WTC11 (cell line): Measurements from ENCODE around the gene LCORL. TPM values are rescaled to one million over a fixed set of nuclear protein-coding genes. Genes with fewer than 3 reads are reported as not detected.

ENCODE experiments used
- ATAC-seq: fragments of 200-7000 bp; cut with Tn5 transposase; 2 replicates; pipeline ENCODE4 v1.10.0; 2021; ENCODE audit warnings: mild to moderate bottlenecking, moderate library complexity
- CTCF ChIA-PET: fragments of 300-600 bp; sonication (Branson Sonifier 250); formaldehyde crosslinking; loops from one replicate; lab custom pipeline; 2021; ENCODE audit warnings: antibody characterized with exemption; lab: Charles Lee
- POLR2A ChIA-PET: fragments of 350-600 bp; sonication (Branson Sonifier 250); formaldehyde crosslinking; loops from one replicate; lab custom pipeline; 2021; ENCODE audit warnings: antibody characterized with exemption; lab: Charles Lee
- DNase-seq: peaks from one replicate; pipeline ENCODE4 v3.0.0; 2021; ENCODE audit warnings: low spot score
- H3K27ac Mint-ChIP-seq: 2 replicates; pipeline ENCODE4 v1.8.0; 2021; ENCODE audit warnings: mixed read lengths
- H3K27me3 Mint-ChIP-seq: 2 replicates; pipeline ENCODE4 v1.8.0; 2021; ENCODE audit warnings: low read depth, mild to moderate bottlenecking, moderate library complexity, mixed read lengths
- H3K36me3 Mint-ChIP-seq: 2 replicates; pipeline ENCODE4 v1.8.0; 2021; ENCODE audit warnings: mixed read lengths
- H3K4me1 Mint-ChIP-seq: 2 replicates; pipeline ENCODE4 v1.8.0; 2022; ENCODE audit warnings: mixed read lengths
- H3K4me3 Mint-ChIP-seq: 2 replicates; pipeline ENCODE4 v1.8.0; 2021; ENCODE audit warnings: mild to moderate bottlenecking, moderate library complexity, mixed read lengths
- H3K9me3 Mint-ChIP-seq: 2 replicates; pipeline ENCODE4 v1.8.0; 2021; ENCODE audit warnings: mixed read lengths
- AR ChIP-seq: fragments of 250-450 bp; sonication (Bioruptor Pico); IDR thresholded peaks from 2 replicates; pipeline ENCODE4 v1.9.0; 2021; ENCODE audit warnings: mild to moderate bottlenecking
- ATF6 ChIP-seq: sonication (generic); formaldehyde crosslinking; IDR thresholded peaks from 2 replicates; pipeline ENCODE4 v1.8.1; 2023; ENCODE audit warnings: mild to moderate bottlenecking, missing genetic modification reagents
- CREB1 ChIP-seq: sonication (generic); formaldehyde crosslinking; IDR thresholded peaks from 2 replicates; pipeline ENCODE4 v1.8.0; 2023; ENCODE audit warnings: mild to moderate bottlenecking, missing genetic modification reagents
- CREM ChIP-seq: sonication (generic); formaldehyde crosslinking; IDR thresholded peaks from 2 replicates; pipeline ENCODE4 v1.8.1; 2022; ENCODE audit warnings: mild to moderate bottlenecking, missing genetic modification reagents, moderate library complexity
- CTCF ChIP-seq: fragments of 200-600 bp; IDR thresholded peaks from 2 replicates; pipeline ENCODE4 v1.8.0; 2022; ENCODE audit warnings: antibody characterized with exemption
- E2F4 ChIP-seq: sonication (generic); formaldehyde crosslinking; IDR thresholded peaks from 2 replicates; pipeline ENCODE4 v1.8.1; 2022; ENCODE audit warnings: low read depth, mild to moderate bottlenecking, moderate library complexity, missing genetic modification reagents, borderline replicate concordance
- ELF4 ChIP-seq: sonication (generic); formaldehyde crosslinking; IDR thresholded peaks from 2 replicates; pipeline ENCODE4 v1.8.1; 2022; ENCODE audit warnings: low read depth, mild to moderate bottlenecking, moderate library complexity, missing genetic modification reagents
- EMX1 ChIP-seq: fragments of 250-450 bp; sonication (Bioruptor Pico); IDR thresholded peaks from 2 replicates; pipeline ENCODE4 v1.8.0; 2021; ENCODE audit warnings: mild to moderate bottlenecking
- FOXP4 ChIP-seq: sonication (generic); formaldehyde crosslinking; IDR thresholded peaks from 2 replicates; pipeline ENCODE4 v1.8.0; 2022; ENCODE audit warnings: mild to moderate bottlenecking, missing genetic modification reagents
- GABPB1 ChIP-seq: sonication (generic); formaldehyde crosslinking; IDR thresholded peaks from 2 replicates; pipeline ENCODE4 v1.8.1; 2023; ENCODE audit warnings: mild to moderate bottlenecking, missing genetic modification reagents
- HMGA2 ChIP-seq: fragments of 250-450 bp; sonication (Bioruptor Pico); IDR thresholded peaks from 2 replicates; pipeline ENCODE4 v1.4.0; 2021; ENCODE audit warnings: mild to moderate bottlenecking, moderate library complexity
- IRF1 ChIP-seq: sonication (generic); formaldehyde crosslinking; IDR thresholded peaks from 2 replicates; pipeline ENCODE4 v1.8.0; 2023; ENCODE audit warnings: missing genetic modification reagents
- KAT7 ChIP-seq: sonication (generic); formaldehyde crosslinking; IDR thresholded peaks from 2 replicates; pipeline ENCODE4 v1.8.1; 2023; ENCODE audit warnings: missing genetic modification reagents, mild to moderate bottlenecking, borderline replicate concordance
- NFE2L1 ChIP-seq: sonication (generic); formaldehyde crosslinking; IDR thresholded peaks from 2 replicates; pipeline ENCODE4 v1.8.1; 2023; ENCODE audit warnings: missing genetic modification reagents
- TEAD4 ChIP-seq: sonication (generic); formaldehyde crosslinking; IDR thresholded peaks from 2 replicates; pipeline ENCODE4 v1.8.0; 2022; ENCODE audit warnings: mild to moderate bottlenecking, missing genetic modification reagents
- ZBTB43 ChIP-seq: sonication (generic); formaldehyde crosslinking; IDR thresholded peaks from 2 replicates; pipeline ENCODE4 v1.8.1; 2023; ENCODE audit warnings: mild to moderate bottlenecking, missing genetic modification reagents
- ZMAT4 ChIP-seq: fragments of 250-450 bp; sonication (Bioruptor Pico); IDR thresholded peaks from 2 replicates; pipeline ENCODE4 v1.9.0; 2021; ENCODE audit warnings: mild to moderate bottlenecking
- ZNF121 ChIP-seq: sonication (generic); formaldehyde crosslinking; IDR thresholded peaks from 2 replicates; pipeline ENCODE4 v1.8.0; 2023; ENCODE audit warnings: missing genetic modification reagents
- ZNF138 ChIP-seq: sonication (generic); formaldehyde crosslinking; conservative IDR thresholded peaks from 2 replicates; pipeline ENCODE4 v1.8.1; 2022; ENCODE audit warnings: mild to moderate bottlenecking, moderate library complexity, missing genetic modification reagents
- ZNF219 ChIP-seq: sonication (generic); formaldehyde crosslinking; IDR thresholded peaks from 2 replicates; pipeline ENCODE4 v1.8.0; 2023; ENCODE audit warnings: missing genetic modification reagents, mild to moderate bottlenecking, borderline replicate concordance
- ZNF317 ChIP-seq: sonication (generic); formaldehyde crosslinking; IDR thresholded peaks from 2 replicates; pipeline ENCODE4 v1.8.1; 2023; ENCODE audit warnings: low read depth, mild to moderate bottlenecking, moderate library complexity, missing genetic modification reagents, borderline replicate concordance
- ZNF512 ChIP-seq: sonication (generic); formaldehyde crosslinking; IDR thresholded peaks from 2 replicates; pipeline ENCODE4 v1.8.1; 2022; ENCODE audit warnings: missing genetic modification reagents, borderline replicate concordance
- total RNA-seq: library from RNA; stranded (reverse); gene quantifications from 3 replicates; pipeline ENCODE4 v1.2.3, GENCODE V29; 2021

Gene LCORL
- total RNA-seq, 1 experiment from 2014 or later: 19.9 TPM

GRCh38 chr4:17961249-17961648 lies 60.3 kb downstream of the LCORL start:
- H3K4me1 Mint-ChIP-seq: peaks cover 19% of the 10 kb centered on the region
- peaks cover 5% of the 10 kb centered on the region for H3K9me3 Mint-ChIP-seq
- DNase-seq: no peak
- H3K27ac Mint-ChIP-seq: no peak overlapping the region
- ATAC-seq: no peak
- POLR2A ChIA-PET: no interaction called here
- no peaks in the 10 kb centered on the region for H3K27me3 Mint-ChIP-seq
- CTCF ChIA-PET: no interaction called here
- no peak for TF ChIP-seq CREB1 (CRISPR knock-in tag)
- no peak for TF ChIP-seq ZNF219 (CRISPR knock-in tag)
- TF ChIP-seq HMGA2 (CRISPR knock-in tag): no peak
- TF ChIP-seq GABPB1 (CRISPR knock-in tag): no peak
- no peak for TF ChIP-seq TEAD4
- no peak for TF ChIP-seq ZNF512 (CRISPR knock-in tag)
- TF ChIP-seq FOXP4 (CRISPR knock-in tag): no peak
- no peak for TF ChIP-seq ATF6 (CRISPR knock-in tag)
- no peak for TF ChIP-seq ZBTB43
- TF ChIP-seq EMX1 (CRISPR knock-in tag): no peak
- TF ChIP-seq ZMAT4 (CRISPR knock-in tag): no peak
- TF ChIP-seq ZNF317 (CRISPR knock-in tag): no peak
- no peak for TF ChIP-seq CTCF
- TF ChIP-seq CREM (CRISPR knock-in tag): no peak
- TF ChIP-seq E2F4 (CRISPR knock-in tag): no peak
- no peak overlapping the region for H3K4me3 Mint-ChIP-seq
- H3K36me3 Mint-ChIP-seq: peaks cover 14% of the 10 kb centered on the region

GRCh38 chr4:17958181-17958580 lies 63.4 kb downstream of the LCORL start:
- Mint-ChIP-seq H3K27ac (no peak overlapping the region; the same call in 1 of the 2 replicates), H3K4me1 (peaks cover 19% of the 10 kb centered on the region), H3K4me3 (no peak overlapping the region), H3K9me3 (peaks cover 5% of the 10 kb centered on the region), H3K36me3 (peaks cover 33% of the 10 kb centered on the region), H3K27me3 (no peaks in the 10 kb centered on the region)
- ChIA-PET CTCF (no interaction called here), POLR2A (no interaction called here)
- no peak for TF ChIP-seq KAT7 (CRISPR knock-in tag)
- no peak for TF ChIP-seq ZNF219 (CRISPR knock-in tag)
- no peak for TF ChIP-seq ZNF138
- TF ChIP-seq IRF1 (CRISPR knock-in tag): no peak
- no peak for TF ChIP-seq NFE2L1 (CRISPR knock-in tag)
- no peak for TF ChIP-seq ZNF121 (CRISPR knock-in tag)
- TF ChIP-seq AR (CRISPR knock-in tag): no peak
- TF ChIP-seq ELF4: no peak
- no peak for DNase-seq
- ATAC-seq: no peak
